Fibroblast of skin of left biceps (primary cell): Measurements from ENCODE around the gene HOXC6.

ENCODE experiments used
- DNase-seq, 2 experiments: peaks; one replicate each; pipeline ENCODE4 v3.0.0-alpha.2; 2013; ENCODE audit warnings: low read depth in 2 of 2

Gene HOXC6

DNA sequence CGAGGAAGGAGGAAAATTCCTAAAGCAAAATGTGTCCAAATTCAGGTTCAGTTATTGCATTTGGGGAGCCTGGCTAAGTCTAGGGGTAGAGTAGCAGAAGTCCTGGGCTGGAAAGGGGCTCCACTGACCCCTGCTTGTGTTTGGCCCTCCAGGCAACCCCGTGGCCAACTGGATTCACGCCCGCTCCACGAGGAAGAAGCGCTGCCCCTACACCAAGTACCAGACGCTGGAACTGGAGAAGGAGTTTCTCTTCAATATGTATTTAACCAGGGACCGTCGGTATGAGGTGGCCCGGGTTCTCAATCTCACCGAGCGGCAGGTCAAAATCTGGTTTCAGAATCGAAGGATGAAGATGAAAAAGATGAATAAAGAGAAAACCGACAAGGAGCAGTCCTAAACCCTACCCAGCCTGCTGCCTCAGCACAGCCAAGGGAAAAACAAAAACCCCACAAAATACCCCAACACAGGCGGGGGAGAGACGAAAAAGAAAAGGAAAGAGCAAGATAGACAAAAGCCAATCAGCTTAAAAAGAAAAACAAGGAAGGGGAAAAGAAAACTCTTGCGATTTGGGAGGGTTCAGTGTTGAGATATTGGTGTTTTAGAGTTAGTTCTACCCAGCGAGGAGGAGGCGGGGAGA is 25.8 kb upstream of the HOXC6 start:
- no peak for DNase-seq

DNA sequence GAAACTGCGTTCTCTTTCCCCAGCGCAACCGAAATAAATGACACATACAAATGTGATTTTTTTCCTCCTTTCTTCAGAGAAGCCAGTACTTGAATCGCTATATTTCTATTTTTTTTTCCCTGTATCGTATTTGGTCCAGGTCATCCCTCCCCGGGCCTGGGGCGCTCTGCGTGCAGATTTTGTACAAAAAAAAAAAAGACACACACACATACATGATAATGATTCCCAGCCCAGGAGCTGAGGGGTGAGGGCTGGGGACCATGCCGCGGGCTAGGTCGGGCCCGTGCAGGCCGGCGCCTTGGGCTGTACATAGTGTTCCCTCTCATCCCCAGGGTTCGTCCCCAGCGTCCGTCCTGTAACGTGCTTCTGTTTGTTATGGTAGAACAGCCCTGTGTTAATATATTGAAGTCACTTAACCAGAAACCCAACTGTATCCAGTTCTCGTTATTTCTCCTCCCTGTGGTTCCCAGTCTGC is 25.3 kb upstream of the HOXC6 start:
- no peak for DNase-seq

DNA sequence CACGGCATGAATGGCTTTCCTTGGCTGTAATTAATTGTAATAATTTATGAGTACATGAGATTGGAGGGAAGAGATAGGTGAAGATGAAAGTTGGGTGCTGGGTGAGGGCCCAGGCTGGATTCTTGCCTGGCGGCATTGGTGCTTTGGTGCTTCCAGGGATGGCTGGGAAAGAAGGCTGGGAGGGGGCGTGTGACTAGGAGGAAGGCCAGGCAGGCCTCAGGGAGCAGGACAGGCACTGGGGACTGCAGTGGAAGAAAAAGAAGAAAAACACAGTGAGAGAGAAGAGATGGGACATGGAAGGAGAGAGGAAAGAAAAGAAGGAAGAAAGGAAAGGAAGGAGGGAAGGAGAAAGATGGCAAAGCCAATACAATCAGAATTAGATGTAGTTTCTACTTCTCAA is 24.6 kb upstream of the HOXC6 start:
- DNase-seq, result no peak

DNA sequence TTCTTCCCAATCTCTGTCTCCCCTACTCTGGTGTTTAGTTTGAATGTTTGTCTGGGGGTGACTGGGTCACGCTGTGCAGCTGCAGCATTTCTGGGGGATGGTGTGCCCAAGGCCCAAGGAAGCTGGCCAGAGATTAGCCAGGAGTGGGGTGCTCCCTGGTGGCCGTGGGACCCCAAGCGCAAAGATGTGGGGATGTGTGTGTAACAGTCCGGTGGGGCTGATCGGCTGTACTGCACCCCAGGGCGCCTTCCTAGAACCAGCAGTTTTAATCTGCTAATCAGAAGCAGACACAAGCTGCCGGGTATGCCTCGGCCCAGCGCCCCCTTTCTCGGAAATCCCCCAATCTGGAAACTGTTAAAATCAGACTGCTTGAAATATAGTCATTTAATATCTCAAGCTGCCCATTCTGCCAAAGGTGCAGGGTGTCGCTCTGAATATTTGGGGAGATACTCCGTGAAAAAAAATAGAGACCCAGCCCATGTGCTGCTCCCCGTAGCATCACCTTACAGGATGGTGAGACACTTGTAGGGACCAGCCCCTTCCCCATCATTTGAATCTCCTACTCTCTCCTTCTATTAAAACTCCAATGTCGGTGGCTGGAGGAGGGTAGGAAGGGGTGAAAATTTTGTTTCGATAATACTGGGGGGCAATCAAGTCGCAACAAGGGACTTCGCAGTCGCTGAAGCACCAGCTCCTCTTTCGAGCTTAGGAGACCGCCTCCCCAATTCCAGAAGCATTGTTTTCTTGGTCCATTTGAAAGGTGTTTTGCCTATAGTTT is 24.0 kb upstream of the HOXC6 start:
- DNase-seq, result no peak

DNA sequence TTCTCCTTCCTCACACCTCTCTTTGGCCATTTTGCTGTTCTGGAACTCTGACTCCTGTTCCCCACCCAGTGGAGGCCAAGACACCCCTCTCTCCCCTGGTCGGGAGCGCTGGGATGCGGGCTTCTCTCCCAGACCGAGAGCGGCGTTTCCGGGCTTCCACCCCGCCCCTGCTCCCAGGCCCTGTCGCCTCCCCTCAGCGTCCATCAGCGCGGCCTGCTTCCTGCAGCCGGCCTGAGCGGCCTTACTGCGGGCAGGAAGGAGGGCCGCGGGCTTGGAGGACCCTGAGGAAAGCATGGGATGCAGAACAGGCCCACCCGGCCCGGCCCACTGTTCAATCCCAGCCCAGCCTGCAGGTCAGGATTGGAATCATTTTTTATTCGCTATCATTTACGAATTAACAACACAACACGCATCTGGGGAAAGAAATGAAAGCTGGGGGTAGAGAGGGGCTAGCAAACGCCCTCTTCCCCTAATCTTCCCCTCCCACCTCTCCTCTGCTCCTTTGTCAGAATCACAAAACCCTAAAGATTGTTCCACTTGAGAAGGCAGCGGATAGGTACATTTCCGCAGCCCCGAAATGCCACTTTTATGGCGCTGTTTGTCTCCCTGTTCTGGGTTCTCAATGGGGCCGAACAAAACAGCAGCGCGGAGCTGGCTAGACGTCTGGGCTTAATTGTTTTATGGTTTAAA is 23.3 kb upstream of the HOXC6 start:
- no peak for DNase-seq

DNA sequence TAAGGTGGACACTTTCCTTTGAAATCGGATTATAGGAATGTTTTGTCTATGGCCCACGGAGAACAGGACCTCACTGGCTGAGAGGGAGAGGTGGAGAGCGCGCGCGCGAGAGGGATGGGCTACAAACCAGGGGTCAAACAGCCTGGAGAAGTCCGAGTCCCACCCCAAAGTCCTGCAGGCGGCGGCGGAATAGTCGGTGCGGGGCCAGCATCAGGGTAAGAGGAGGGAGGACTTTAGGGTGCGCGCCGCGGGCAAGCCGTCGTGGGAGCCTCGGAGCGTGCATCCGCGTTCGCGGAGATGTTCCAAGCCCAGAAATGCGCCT is 22.7 kb upstream of the HOXC6 start:
- no peak for DNase-seq

DNA sequence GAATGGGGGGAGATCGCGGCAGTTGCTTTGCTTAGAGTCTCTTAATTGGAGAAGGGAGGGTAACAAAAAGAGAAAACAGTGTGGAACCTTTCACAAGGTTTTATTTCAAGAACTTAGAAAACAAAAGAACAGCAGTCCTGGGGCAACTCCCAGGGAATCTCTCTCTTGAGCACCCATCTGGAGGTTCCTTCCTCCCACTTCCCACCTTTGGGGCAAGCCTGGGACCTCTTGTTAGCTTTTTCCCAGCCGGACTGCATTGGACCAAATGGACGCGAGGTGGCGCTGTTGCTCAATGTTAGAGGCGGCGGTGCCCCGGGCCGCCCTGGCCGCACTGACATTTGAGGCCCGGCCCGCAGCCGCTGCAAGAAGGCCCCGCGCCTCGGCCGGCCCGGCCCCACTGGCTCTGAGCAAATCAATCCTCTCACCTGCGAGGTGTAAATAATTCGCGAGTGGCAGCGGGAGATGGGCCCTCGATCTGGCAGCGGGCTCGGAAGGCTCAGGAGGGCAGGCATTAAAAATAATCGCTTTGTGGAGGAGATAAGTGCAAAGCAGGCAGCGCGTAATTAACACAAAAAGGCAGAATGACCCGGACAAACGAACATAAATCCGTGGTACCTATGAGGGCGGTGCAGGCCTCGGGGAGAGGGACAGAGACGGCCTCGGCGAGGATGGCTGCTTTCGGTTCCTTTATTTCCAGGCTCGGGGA is 22.2 kb upstream of the HOXC6 start:
- no peak for DNase-seq

DNA sequence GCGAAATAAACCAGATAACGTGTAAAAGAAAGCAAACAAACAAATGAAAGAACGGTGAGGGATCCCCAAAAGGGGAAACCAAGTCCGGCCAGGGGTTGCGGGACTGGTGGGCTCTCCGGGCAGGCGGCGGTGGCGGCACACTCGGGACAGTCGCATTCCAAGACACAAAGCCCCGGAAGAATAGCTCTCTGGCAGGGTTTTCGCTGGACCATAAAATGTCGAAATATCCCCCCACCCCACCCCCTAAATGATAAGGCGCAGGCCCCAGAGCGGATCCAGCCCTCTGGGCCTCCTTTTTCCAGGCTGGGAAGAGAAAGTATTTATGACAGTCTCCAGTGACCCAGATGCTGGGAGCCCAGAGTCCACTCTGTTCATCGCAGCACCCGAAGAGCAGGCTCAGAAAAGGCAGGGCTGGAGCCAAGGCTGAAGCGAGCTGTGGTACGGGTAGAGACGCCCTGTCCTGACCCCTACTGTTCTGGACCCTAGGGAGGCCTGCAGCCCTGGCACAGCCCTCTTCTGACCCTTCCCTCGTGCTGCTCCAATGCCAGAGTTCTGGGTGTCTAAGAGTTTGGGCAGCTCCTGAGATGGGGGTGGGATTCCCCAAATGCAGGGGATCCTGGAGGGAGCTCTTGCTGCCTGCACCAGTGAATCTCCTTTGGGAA is 21.6 kb upstream of the HOXC6 start:
- DNase-seq, result no peak

DNA sequence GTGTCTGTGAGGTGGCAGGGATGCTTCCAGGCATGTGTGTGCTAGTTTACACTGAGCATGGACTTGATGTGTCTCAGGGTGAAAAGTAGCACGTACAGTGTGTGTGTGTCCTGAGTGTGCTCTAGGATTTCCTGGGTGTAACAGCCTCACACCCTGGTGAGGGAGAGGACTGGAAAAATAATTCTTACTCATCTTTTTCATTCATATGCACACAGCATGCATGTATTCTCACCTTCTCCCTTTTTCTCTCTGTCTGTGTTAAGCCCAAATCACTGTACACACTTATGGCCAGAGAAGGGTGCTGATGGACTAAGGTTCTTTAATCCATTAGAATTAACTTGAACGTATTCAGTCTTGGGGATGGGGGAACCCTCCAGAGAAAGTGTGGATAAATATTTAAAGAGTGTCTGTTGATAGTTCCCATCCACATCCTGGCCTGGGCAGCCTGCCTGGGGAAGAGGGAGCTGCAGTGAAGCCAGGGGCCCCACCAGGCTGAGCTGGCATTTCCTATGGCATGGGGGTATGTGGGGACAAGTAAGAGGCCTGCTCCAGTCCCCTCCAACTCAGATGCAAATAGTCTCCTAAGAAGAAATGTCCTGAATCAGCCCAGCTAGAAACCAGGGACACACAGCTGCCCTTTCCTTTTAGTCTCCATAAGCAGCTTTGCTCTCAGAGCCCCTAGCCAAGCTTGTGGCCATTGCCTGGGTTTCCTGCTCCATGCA is 20.5 kb upstream of the HOXC6 start:
- no peak for DNase-seq

DNA sequence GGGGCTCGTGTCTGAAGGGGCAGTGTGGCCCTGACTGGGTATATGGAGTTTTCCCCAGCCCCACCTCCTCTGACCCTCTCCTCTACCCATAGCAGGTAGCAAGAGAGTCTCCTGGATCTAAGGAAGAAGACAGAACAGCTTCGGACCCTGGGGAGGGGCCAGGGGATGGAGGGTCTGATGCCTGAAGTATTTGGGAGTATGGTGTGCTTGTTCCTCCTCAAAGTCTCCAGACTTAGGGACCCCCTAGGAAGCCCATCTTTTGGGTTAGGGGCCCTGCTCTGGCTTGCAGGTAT is 20.0 kb upstream of the HOXC6 start:
- no peak for DNase-seq

DNA sequence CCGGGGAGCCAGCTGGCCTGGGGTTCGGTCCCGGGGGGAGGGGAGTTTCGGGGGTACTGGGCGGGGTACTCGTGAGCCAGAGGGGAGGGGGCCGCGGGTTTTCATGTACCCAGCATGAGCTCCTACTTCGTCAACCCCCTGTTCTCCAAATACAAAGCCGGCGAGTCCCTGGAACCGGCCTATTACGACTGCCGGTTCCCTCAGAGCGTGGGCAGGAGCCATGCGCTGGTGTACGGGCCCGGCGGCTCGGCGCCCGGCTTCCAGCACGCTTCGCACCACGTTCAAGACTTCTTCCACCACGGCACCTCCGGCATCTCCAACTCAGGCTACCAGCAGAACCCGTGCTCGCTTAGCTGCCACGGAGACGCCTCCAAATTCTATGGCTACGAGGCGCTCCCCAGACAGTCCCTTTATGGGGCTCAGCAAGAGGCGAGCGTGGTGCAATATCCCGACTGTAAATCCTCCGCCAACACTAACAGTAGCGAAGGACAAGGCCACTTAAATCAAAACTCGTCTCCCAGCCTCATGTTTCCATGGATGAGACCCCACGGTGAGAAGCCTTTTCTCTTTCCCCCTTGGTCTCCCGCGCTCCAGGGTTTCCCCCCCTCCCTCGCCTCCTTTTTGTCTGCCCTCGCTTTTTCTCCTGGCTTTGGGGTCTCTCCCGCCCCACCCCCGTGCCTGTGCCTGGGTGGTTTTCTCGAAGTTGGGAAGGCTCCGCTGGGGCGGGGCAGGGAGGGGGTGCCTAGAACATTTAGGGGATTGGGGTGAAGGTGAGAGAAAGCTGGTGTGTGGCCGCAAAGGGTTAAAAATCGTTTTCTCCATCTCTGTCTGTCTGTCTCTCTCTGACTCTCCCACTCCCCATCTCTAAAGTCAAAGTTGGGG is 18.8 kb upstream of the HOXC6 start:
- DNase-seq, result no peak

DNA sequence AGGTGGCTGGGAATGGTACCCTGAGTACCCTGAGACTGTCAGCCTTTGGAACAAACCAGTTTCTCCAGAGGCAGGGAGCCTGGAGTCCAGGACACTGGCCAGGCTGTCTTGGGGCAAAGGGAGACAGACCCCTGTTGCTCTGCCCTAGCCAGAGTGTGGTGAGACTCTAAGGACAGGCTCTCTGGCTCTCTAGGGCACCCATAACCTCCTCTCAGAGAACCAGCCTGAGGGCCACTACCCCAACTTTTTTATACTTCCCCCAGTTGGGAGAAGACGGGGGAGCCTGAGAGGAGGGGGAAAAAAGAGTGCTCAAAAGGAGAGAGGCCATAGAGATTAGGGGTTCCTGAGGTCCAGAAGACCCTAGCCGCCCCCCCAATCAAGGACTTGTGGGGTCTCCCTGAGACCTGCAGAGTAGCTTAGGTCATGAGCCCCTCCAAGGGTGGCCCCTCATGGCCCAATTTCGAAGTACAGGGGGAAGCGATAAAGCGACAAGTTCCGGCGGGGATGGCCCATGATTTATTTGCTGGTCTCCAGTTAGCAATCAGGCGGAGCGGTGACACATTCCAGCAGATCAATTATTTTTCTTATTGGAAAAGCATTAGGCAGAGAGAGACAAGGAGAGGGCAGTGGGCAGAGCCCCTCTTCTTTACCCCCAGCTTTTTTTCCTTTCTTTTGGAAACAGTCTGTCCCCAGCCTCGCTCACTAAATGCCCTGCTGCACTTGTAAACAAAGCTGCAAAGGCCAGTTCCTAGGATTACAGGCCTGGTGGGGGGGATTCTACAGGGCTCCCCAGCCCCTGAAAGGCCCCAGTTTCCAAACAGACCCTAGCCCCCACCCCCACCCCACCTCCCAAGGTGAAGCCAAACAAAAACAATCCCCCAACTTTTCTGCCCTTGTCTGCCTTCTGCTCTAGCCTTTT is 17.9 kb upstream of the HOXC6 start:
- no peak for DNase-seq

DNA sequence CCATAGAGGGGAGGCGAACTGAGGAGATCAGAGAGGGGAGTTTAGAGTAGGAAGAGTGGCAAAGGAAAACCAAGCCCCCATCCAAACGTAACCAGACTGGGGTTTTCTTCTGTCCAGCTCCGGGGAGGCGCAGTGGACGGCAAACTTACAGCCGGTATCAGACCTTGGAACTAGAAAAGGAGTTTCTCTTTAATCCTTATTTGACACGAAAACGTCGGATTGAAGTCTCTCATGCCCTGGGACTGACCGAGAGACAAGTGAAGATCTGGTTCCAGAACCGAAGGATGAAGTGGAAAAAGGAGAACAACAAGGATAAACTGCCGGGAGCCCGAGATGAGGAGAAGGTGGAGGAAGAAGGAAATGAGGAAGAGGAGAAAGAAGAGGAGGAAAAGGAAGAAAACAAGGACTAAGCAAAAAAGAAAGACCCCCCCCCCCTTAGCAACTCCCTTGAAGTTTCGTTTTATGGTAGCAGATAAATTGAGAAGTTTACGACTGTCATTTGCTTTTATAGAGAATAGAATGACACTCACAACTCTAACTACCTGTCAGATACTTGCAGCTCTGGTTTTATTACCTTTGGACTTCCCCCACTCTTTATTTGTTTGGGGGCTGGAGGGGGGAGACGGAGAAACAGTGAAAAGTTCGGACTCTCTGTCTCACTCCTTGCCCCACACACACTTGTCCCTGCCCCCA is 17.1 kb upstream of the HOXC6 start:
- no peak for DNase-seq

DNA sequence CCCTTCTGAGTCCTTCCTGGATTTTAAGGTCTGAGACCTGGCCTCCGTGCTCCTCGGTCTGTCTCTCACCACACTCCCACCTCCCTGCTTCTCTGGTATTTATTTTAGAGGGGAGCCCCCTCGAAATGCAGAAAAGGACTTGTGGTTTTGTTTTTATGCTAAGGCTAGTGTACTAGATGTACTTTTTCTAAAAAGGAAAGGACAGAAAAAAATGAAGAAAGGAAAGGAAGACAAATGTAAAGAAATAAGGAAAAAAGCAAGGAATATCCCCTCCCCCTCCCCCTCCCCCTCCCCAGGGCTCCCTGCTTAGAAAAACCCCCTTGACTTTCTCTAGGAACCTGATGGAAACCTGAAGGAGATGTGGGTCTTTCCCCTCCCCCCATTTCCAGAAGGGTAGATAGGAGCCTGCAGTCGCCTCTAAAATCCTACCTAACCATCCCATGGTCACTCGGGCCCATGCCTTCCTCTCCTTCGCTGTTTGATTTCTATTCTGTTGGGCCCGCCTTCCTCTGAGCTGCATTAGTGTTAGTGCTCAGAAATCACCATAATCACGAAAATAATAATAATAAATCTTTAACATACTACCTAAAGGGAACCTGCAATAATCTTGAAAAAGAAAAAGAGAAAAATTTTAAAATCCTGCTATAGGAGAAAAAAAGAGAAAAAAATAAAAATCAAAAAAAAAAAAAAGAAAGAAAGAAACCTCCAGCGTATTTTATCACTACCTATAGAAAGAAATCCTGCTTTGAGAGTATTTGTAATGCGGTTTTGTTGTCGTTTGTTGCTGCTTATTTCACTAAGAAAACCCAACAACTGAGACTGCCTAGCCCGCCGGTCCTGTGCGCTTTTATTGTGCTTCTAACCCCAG is 16.3 kb upstream of the HOXC6 start:
- DNase-seq, result no peak

DNA sequence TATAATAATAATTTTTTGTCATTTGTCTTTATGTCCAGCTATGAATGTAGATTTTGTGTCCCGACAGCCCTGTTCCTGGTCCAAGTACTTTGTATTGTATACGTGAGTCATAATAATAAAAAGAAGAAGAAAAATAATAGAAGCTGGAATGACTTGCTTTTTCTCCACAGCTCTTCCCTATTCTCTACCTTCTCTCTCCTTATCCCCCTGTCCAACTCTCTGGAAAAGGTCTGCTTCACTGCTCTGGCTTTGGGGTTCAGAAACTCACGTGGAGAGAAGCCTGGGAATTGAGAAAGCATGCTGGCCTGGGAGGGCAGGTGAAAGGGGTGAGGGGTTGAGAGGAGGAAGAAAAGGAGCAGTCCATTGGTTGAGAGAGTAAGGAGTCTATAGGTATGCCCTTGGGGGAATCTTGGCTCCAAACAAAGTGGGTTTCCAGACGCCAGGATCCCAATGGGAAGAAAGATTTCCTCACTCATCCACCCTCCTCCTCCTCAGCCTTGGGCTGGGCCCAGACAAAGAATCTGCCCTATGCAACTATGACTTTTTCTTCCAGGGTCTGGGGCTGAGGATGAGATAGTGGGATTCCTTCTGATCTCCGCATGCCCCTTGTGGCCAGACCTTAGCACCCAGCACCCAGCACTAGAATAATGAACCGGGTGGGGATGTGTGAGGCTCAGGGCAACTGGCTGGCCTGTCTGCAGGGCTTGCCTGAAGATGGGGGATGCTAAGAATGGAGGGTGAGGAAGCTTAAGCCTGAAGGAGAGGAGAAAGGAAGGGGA is 15.4 kb upstream of the HOXC6 start:
- DNase-seq, result no peak

DNA sequence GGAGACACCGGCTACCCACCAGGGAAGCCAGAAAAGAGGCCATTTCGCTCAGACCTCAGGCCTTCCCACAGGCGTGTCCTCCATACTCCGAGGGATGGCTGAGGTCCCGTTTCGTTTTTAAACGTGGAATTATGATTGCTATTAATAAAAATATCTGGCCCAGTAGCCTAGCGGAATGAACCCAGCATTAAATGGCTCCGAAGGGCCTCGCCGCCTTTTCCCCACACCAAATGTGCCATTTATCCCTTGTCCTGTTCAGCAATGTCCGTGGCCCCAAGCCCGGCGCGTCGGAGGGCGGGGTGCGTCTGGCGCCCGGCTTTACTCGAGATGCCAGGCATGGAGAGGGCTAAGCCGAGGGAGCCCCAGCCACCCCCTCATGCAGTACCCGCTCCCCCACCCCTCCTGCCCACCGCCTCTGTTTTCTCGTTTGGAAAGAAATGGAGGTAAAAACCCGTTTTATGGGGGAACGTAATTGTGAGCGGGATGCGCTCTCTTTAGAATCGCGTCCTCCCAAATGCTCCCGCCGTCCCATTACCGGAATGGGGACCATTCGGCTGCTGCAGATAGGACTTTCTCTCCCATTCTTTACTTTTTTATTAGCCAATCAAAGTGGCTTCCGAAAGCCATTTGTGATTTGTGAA is 13.7 kb upstream of the HOXC6 start:
- no peak for DNase-seq
